HuH-7 (cell line): ENCODE results near the gene TMEM151B.

ENCODE experiments used
- DNase-seq: peaks from one replicate; pipeline ENCODE4 v3.0.0; 2011; ENCODE audit warnings: low spot score

TMEM151B gene

GRCh38 chr6:44264154-44265006, 5.9 kb upstream of the TMEM151B start:
- no peak for DNase-seq

- peak; percentile 92 for DNase-seq
Measured at GRCh38 chr6:44265007-44265721, 5.1 kb upstream of the TMEM151B start, which contains the start of gene NFKBIE. NFKBIE (minus strand) TSS chr6:44265551; CDS start chr6:44265346, 205 bp downstream.

- no peak for DNase-seq
Measured at GRCh38 chr6:44265722-44266233, 4.5 kb upstream of the TMEM151B start.

GRCh38 chr6:44266347-44266746, 3.9 kb upstream of the TMEM151B start:
- no peak for DNase-seq

- DNase-seq: no peak
Measured at GRCh38 chr6:44267252-44267651, 3.0 kb upstream of the TMEM151B start.

- peak; percentile 83 for DNase-seq
Measured at GRCh38 chr6:44268095-44268628, 2.1 kb upstream of the TMEM151B start.

GRCh38 chr6:44269178-44269920, 901 bp upstream of the TMEM151B start:
- DNase-seq: no peak

- DNase-seq: no peak
Measured at GRCh38 chr6:44270526-44271405, 516 bp downstream of the TMEM151B start.

- no peak for DNase-seq
Measured at GRCh38 chr6:44271406-44271723, 1.1 kb downstream of the TMEM151B start.

GRCh38 chr6:44271914-44272313, 1.7 kb downstream of the TMEM151B start:
- no peak for DNase-seq

- DNase-seq: no peak
Measured at GRCh38 chr6:44272529-44272928, 2.3 kb downstream of the TMEM151B start.

GRCh38 chr6:44272999-44273566, 2.8 kb downstream of the TMEM151B start:
- DNase-seq: no peak

GRCh38 chr6:44273617-44274016, 3.4 kb downstream of the TMEM151B start:
- DNase-seq: no peak

- DNase-seq: no peak
Measured at GRCh38 chr6:44275271-44275748, 5.1 kb downstream of the TMEM151B start.

GRCh38 chr6:44275749-44276648, 5.7 kb downstream of the TMEM151B start:
- no peak for DNase-seq

GRCh38 chr6:44276667-44277640, 6.7 kb downstream of the TMEM151B start:
- DNase-seq: no peak

GRCh38 chr6:44277763-44278162, 7.5 kb downstream of the TMEM151B start:
- DNase-seq: no peak

GRCh38 chr6:44278315-44278714, 8.1 kb downstream of the TMEM151B start:
- DNase-seq: no peak
